Measurements from ENCODE around the gene C7orf33. TPM values are rescaled to one million over a fixed set of nuclear protein-coding genes. Genes with fewer than 3 reads are reported as not detected.
"Not testable (repeated sequence)": the region's sequence is repeated elsewhere in the genome, so short reads cannot be mapped to it uniquely, and the experiment has no call there.

The C7orf33 gene
- total RNA-seq, 1 donor from 2014 or later, result not detected

DNA sequence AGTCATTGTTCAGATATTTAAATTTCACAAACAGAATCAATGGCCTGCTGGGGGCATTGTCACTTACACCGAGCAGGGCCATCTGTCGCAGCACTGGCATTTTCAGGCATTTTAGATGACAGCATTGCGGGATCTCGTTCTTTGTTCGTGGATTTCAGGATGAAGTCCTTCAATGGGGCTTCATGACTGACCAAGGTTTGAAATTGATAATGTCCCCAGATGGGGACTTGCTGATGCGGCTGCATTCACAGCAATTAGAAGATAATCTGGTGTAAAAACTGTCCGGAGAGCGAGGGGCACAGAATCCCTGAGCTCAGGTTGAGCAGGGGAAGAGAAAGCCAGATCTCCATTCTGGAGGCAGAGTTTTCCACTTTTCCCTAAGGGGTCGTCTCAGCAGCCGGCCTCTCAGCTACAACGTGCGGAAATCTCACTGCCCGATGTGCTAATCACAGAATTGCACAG is 1.9 kb upstream of the C7orf33 start:
- Histone ChIP-seq H3K36me3 (no peaks in the 10 kb centered on the region), H3K9me3 (no peaks in the 10 kb centered on the region), H3K4me3 (no peak overlapping the region), H3K4me1 (no peaks in the 10 kb centered on the region), H3K27ac (no peak overlapping the region), H3K27me3 (ENCODE audit: low read depth) (no peaks in the 10 kb centered on the region)
- TF ChIP-seq, protein P1, sequence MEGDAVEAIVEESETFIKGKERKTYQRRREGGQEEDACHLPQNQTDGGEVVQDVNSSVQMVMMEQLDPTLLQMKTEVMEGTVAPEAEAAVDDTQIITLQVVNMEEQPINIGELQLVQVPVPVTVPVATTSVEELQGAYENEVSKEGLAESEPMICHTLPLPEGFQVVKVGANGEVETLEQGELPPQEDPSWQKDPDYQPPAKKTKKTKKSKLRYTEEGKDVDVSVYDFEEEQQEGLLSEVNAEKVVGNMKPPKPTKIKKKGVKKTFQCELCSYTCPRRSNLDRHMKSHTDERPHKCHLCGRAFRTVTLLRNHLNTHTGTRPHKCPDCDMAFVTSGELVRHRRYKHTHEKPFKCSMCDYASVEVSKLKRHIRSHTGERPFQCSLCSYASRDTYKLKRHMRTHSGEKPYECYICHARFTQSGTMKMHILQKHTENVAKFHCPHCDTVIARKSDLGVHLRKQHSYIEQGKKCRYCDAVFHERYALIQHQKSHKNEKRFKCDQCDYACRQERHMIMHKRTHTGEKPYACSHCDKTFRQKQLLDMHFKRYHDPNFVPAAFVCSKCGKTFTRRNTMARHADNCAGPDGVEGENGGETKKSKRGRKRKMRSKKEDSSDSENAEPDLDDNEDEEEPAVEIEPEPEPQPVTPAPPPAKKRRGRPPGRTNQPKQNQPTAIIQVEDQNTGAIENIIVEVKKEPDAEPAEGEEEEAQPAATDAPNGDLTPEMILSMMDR (IDR thresholded peaks at IDR 0.05), result no peak
- intact Hi-C loops (cut with DNase I), result no loop called here
- ATAC-seq (no peak), DNase-seq (no peak)

DNA sequence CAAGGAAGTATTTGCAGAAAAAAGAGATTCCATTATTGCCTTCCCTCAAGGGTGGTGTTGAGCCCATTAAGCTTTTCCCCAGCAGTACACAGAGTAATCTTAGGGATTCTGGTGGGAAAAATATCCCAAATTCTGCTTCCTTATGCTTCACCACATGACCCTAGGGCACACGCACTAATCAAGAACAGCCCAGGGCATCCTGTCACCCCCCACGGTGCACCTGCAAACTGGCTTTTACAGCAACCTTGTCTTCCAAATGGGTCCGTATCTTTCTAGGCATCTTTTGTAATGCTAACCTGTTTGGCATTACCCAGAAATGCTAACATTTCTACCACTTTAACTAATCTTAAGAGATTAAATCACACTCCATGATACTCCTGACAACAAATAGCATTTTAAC is 926 bp upstream of the C7orf33 start:
- Histone ChIP-seq H3K36me3 (no peaks in the 10 kb centered on the region), H3K27ac (no peak overlapping the region), H3K9me3 (no peaks in the 10 kb centered on the region), H3K27me3 (ENCODE audit: low read depth) (no peaks in the 10 kb centered on the region), H3K4me1 (no peaks in the 10 kb centered on the region), H3K4me3 (no peak overlapping the region)
- intact Hi-C loops (cut with DNase I), result no loop called here
- TF ChIP-seq, protein P1 (IDR thresholded peaks at IDR 0.05), result no peak
- ATAC-seq (no peak), DNase-seq (no peak)

DNA sequence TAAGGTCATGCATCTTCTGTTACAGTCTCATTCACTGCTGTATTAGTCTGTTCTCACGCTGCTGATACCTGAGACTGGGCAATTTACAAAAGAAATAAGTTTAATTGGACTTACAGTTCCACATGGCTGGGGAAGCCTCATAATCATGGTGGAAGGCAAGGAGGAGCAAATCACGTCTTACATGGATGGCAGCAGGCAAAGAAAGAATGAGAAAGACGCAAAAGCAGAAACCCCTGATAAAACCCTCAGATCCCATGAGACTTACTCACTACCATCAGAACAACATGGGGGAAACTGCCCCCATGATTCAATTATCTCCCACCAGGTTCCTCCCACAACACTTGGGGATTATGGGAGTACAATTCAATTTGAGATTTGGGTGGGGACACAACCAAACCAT is 5.8 kb downstream of the C7orf33 start:
- DNase-seq; H3K36me3 ChIP-seq; H3K4me1 ChIP-seq; H3K27me3 ChIP-seq (ENCODE audit: low read depth); ATAC-seq; intact Hi-C loops (cut with DNase I); H3K4me3 ChIP-seq; H3K27ac ChIP-seq; H3K9me3 ChIP-seq: not testable (repeated sequence)

DNA sequence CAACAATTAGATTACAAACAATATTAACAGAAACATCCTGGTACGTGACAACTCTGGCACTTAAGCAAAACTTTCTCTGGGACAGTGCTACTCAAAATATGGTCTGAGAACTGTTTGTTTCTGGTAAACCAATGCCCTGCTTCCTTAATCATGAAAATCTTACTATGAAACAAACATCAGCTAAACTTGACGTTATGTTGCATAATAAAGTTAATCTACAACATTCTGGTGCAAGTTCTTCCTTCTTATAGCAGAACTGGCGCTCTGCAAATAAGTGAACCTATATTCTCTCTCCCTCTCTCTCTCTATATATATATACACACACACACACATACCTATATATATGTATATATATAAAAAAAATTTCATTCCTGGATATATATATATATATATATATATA is 7.8 kb downstream of the C7orf33 start:
- DNase-seq (no peak), ATAC-seq (no peak)
- Histone ChIP-seq H3K27ac (no peak overlapping the region), H3K4me1 (no peaks in the 10 kb centered on the region), H3K4me3 (no peak overlapping the region), H3K36me3 (no peaks in the 10 kb centered on the region), H3K27me3 (ENCODE audit: low read depth) (no peaks in the 10 kb centered on the region), H3K9me3 (no peaks in the 10 kb centered on the region)
- TF ChIP-seq, protein P1 (IDR thresholded peaks at IDR 0.05), result no peak
- intact Hi-C loops (cut with DNase I), result no loop called here

DNA sequence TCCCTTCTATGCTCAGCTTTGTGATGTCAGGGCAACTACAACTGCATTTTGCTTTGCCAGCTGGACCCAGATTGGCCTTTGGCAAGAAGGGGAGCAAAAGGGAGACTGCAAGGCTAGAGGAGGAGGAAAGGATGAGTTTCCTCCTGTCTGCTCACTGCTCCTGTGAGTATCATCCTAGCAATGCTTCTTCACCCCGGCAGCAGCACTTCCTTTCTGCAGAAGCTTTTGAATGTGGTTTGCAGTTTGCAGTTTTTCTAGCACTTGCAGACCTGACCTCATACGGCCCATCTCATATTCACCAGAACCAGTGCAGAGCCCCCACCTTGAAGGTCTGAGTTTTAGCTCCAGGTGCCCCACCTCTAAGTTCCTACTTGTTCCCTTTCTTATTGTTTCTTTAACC is 14.8 kb downstream of the C7orf33 start:
- intact Hi-C loops (cut with DNase I), result no loop called here
- no peak for ATAC-seq
- TF ChIP-seq, protein P1 (IDR thresholded peaks at IDR 0.05), result no peak
- Histone ChIP-seq H3K9me3 (no peaks in the 10 kb centered on the region), H3K4me3 (no peak overlapping the region), H3K4me1 (no peaks in the 10 kb centered on the region), H3K36me3 (no peaks in the 10 kb centered on the region), H3K27me3 (ENCODE audit: low read depth) (no peaks in the 10 kb centered on the region), H3K27ac (no peak overlapping the region)
- no peak for DNase-seq

DNA sequence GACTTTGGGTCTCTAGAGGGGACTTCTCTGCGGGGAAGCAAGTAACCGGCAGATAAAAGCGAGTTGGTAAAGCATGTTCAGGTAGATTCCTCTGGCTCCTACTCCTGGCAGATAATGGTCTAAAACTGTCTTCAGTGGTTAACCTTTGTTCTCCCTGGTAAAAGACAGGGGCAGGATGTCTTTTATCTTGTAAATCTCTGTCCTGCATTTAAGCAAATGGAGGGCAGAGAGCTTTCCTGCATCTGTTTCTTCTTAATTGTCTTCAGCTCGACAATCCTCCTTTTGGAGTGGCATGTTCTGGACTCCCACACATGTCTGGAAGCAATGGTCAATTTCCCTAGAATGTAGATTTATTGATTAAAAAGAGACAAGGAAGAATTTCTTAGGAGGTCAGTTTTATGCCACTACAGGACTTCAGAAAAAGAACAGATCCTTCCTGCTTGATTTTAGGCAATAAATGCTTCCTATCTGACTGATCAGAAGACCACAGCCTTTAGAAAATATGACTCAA is 16.6 kb downstream of the C7orf33 start:
- Histone ChIP-seq H3K27ac (no peak overlapping the region), H3K9me3 (no peaks in the 10 kb centered on the region), H3K4me1 (no peaks in the 10 kb centered on the region), H3K27me3 (ENCODE audit: low read depth) (no peaks in the 10 kb centered on the region), H3K36me3 (no peaks in the 10 kb centered on the region), H3K4me3 (no peak overlapping the region)
- ATAC-seq (no peak), DNase-seq (no peak)
- intact Hi-C loops (cut with DNase I), result no loop called here
- TF ChIP-seq, protein P1 (IDR thresholded peaks at IDR 0.05), result no peak
